T-helper 1 cell treated with Interleukin-12 subunit alpha and Interleukin-12 subunit beta and Interleukin-4 antibody, amounts not matched to agents 30 μg/mL and 1 μg/mL, for 36 hours (primary cell): Measurements from ENCODE around the gene MAP3K7CL.
A peak's percentile ranks its signal among the peaks of the same experiment; 100 is the strongest.

Source experiments
- H3K27ac Mint-ChIP-seq: one replicate; pipeline ENCODE4 v1.8.0; 2021; ENCODE audit warnings: mild to moderate bottlenecking, mixed read lengths
- H3K27me3 Mint-ChIP-seq: one replicate; pipeline ENCODE4 v1.8.0; 2021; ENCODE audit warnings: low read depth, mixed read lengths
- H3K36me3 Mint-ChIP-seq: one replicate; pipeline ENCODE4 v1.8.0; 2021; ENCODE audit warnings: low read depth, mixed read lengths
- H3K4me1 Mint-ChIP-seq: one replicate; pipeline ENCODE4 v1.8.0; 2021; ENCODE audit warnings: low read depth, mixed read lengths
- H3K4me3 Mint-ChIP-seq: one replicate; pipeline ENCODE4 v1.8.0; 2021; ENCODE audit warnings: mild to moderate bottlenecking, moderate library complexity, mixed read lengths
- H3K9me3 Mint-ChIP-seq: one replicate; pipeline ENCODE4 v1.8.0; 2021; ENCODE audit warnings: mixed read lengths

MAP3K7CL gene

DNA sequence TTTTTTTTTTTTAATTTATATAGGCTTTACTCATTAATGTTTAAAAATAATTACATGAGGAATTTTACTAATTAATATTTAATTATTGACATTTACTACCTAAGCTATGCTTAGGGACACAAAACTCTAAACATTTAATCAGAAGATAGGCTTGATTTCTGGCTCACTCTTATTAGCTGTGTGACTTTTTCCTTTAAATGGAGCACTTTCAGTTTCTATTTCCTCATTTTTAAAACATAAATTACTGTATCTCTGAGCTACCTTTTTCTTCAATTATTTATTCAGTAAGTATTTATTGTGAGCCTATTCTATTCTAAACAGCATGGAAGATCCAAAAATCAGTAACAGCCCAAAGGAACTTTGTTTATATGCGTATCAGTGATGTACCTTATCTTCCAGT is 40.5 kb downstream of the MAP3K7CL start:
- no peaks in the 10 kb centered on the region for H3K9me3 Mint-ChIP-seq
- peak overlapping the region; percentile 42 for H3K4me3 Mint-ChIP-seq

DNA sequence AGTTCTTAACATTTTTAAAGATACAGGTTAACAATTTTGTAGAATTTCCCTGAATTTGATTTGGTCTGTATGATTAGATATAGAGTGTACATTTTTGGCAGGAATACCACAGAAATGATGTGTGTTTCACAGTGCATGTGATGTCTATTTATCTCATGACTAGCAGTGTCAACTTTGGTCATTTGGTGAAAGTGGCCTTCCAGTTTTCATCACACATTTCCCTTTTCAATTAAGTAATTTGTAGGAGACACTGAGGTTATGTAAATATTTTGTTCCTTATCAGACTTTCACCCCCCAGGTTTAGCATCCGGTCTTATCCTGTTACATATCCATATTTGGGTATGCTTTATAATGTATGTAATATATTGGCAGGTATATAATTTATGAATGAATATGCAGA is 41.8 kb downstream of the MAP3K7CL start:
- no peaks in the 10 kb centered on the region for H3K9me3 Mint-ChIP-seq
- peaks cover 22% of the 10 kb centered on the region for H3K4me1 Mint-ChIP-seq
- H3K4me3 Mint-ChIP-seq, result no peak overlapping the region
- H3K27ac Mint-ChIP-seq, result no peak overlapping the region
- H3K27me3 Mint-ChIP-seq, result peaks cover 6% of the 10 kb centered on the region
- peaks cover 7% of the 10 kb centered on the region for H3K36me3 Mint-ChIP-seq

More for the DNA sequence above, 40.5 kb downstream of the MAP3K7CL start:
- peaks cover 9% of the 10 kb centered on the region for H3K27me3 Mint-ChIP-seq
- H3K27ac Mint-ChIP-seq, result peak overlapping the region; percentile 69
- peaks cover 23% of the 10 kb centered on the region for H3K4me1 Mint-ChIP-seq
- peaks cover 7% of the 10 kb centered on the region for H3K36me3 Mint-ChIP-seq

DNA sequence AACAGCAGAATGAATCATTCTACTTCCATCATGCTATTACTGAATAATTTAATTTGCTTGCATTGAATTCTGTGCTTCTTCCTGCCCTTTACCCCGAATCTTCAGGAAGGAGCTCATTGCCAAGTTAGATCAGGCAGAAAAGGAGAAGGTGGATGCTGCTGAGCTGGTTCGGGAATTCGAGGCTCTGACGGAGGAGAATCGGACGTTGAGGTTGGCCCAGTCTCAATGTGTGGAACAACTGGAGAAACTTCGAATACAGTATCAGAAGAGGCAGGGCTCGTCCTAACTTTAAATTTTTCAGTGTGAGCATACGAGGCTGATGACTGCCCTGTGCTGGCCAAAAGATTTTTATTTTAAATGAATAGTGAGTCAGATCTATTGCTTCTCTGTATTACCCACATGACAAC is 44.2 kb downstream of the MAP3K7CL start:
- Mint-ChIP-seq H3K9me3 (no peaks in the 10 kb centered on the region), H3K4me3 (no peak overlapping the region), H3K27ac (no peak overlapping the region), H3K36me3 (peaks cover 5% of the 10 kb centered on the region), H3K4me1 (peaks cover 17% of the 10 kb centered on the region), H3K27me3 (peaks cover 4% of the 10 kb centered on the region)

DNA sequence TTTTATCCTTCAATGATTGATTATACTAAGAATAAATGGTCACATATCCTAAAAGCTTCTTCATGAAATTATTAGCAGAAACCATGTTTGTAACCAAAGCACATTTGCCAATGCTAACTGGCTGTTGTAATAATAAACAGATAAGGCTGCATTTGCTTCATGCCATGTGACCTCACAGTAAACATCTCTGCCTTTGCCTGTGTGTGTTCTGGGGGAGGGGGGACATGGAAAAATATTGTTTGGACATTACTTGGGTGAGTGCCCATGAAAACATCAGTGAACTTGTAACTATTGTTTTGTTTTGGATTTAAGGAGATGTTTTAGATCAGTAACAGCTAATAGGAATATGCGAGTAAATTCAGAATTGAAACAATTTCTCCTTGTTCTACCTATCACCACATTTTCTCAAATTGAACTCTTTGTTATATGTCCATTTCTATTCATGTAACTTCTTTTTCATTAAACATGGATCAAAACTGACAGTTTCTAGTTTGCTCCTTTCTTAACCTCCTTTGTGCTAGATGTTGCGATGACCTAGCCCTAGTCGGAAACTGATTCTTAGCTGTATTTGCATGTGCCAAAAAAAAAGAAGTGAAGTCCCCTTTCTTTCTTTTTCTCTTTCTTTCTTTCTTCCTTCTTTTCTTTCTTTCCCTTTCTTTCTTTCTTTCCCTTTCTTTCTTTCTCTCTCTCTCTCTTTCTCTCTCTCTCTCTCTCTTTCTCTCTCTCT is 45.1 kb downstream of the MAP3K7CL start:
- peaks cover 4% of the 10 kb centered on the region for H3K27me3 Mint-ChIP-seq
- H3K27ac Mint-ChIP-seq, result no peak overlapping the region
- H3K4me3 Mint-ChIP-seq, result no peak overlapping the region
- H3K36me3 Mint-ChIP-seq, result peaks cover 5% of the 10 kb centered on the region
- peaks cover 12% of the 10 kb centered on the region for H3K4me1 Mint-ChIP-seq
- no peaks in the 10 kb centered on the region for H3K9me3 Mint-ChIP-seq

DNA sequence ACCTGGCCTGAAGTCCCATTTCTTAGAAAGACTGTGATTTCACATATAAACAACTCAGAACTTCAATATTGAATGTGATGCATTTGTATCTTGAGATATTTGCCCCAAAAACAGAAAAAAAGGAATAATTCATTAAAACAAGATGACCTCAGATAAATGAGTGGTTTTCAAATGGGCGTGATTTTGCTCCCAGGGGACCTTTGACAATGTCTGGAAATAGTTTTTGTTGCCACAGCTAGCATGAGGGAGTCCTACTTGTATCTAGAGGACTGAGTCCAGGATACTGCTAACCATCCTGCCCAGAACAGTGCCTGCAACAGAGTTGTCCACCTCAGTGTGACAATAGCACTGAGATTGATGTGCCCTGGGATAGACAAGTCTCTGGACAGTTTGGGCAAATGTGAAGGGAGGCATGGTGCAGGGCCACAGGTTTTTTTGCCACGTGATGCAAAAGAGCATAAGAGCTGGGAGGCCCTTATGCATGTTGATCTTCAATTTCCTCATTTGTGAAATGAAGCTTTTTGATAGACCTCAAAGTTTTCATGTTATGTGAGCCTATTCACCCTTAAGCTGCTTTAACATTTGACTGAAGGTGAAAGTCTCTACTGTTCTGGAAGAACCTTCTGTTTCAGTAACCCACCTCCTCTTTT is 46.2 kb downstream of the MAP3K7CL start:
- no peak overlapping the region for H3K27ac Mint-ChIP-seq
- peaks cover 4% of the 10 kb centered on the region for H3K27me3 Mint-ChIP-seq
- H3K4me3 Mint-ChIP-seq, result no peak overlapping the region
- H3K9me3 Mint-ChIP-seq, result no peaks in the 10 kb centered on the region
- H3K36me3 Mint-ChIP-seq, result peaks cover 4% of the 10 kb centered on the region
- H3K4me1 Mint-ChIP-seq, result peaks cover 8% of the 10 kb centered on the region

DNA sequence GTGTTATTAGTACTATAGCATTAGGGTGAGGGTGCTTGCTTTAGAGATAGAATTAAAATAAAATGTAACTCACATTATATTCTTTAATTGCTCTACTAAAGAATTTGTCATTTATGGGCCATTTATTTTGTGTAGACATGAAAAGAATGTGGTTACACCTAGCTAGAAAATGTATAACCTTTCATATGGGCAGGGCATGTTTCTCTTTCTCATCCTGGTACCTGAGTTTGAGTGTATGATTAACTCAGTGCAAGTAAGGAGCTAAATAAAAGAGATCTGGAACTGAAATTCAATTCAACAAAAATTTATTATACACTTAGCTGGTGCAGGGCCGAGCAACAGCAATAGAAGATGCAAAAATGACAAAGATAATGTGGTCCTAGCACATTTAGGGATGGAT is 47.4 kb downstream of the MAP3K7CL start:
- H3K36me3 Mint-ChIP-seq, result peaks cover 4% of the 10 kb centered on the region
- H3K27me3 Mint-ChIP-seq, result peaks cover 4% of the 10 kb centered on the region

DNA sequence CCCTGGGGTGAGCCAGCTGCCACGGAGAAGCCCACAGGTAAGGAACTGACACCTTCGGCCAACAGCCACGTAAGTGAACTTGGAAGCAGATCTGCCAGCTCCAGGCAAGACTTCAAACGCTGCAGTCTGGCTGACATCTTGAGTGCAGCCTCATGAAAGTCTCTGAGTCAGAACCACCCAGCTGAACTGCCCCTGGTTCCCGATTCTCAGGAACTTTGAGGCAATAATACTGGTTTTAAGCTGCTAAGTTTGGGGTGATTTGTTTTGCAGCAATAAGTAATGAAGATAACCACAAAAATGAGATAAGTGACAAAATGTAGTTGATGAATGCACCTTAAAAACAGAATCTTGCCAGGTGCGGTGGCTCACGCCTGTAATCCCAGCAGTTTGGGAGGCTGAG is 48.5 kb downstream of the MAP3K7CL start:
- H3K27ac Mint-ChIP-seq, result no peak overlapping the region
- H3K27me3 Mint-ChIP-seq, result peaks cover 4% of the 10 kb centered on the region
- no peak overlapping the region for H3K4me3 Mint-ChIP-seq
- peaks cover 23% of the 10 kb centered on the region for H3K4me1 Mint-ChIP-seq
- peaks cover 6% of the 10 kb centered on the region for H3K36me3 Mint-ChIP-seq
- no peaks in the 10 kb centered on the region for H3K9me3 Mint-ChIP-seq

More for the DNA sequence above, 47.4 kb downstream of the MAP3K7CL start:
- H3K9me3 Mint-ChIP-seq, result no peaks in the 10 kb centered on the region
- H3K27ac Mint-ChIP-seq, result no peak overlapping the region
- no peak overlapping the region for H3K4me3 Mint-ChIP-seq
- peaks cover 18% of the 10 kb centered on the region for H3K4me1 Mint-ChIP-seq

DNA sequence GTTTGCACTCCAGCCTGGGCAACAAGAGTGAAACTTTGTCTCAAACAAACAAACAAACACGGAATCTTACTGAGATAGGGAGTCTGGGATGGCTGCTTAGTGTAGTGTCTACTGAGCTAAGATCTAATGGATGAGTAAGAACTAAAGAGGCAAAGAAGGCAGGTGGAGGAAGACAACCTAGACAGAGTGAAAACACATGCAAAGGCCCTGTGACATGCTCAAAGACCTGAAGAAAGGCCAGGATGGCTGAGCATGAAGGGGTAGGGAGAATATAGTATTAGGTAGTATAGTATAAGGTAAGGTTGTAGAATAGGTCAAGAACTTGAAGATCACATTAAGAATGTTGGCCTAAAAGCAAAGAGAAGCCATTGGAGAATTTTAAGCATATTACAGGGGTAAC is 49.1 kb downstream of the MAP3K7CL start:
- peaks cover 6% of the 10 kb centered on the region for H3K36me3 Mint-ChIP-seq
- H3K4me3 Mint-ChIP-seq, result no peak overlapping the region
- H3K27ac Mint-ChIP-seq, result no peak overlapping the region
- no peaks in the 10 kb centered on the region for H3K9me3 Mint-ChIP-seq
- peaks cover 23% of the 10 kb centered on the region for H3K4me1 Mint-ChIP-seq
- H3K27me3 Mint-ChIP-seq, result peaks cover 4% of the 10 kb centered on the region

DNA sequence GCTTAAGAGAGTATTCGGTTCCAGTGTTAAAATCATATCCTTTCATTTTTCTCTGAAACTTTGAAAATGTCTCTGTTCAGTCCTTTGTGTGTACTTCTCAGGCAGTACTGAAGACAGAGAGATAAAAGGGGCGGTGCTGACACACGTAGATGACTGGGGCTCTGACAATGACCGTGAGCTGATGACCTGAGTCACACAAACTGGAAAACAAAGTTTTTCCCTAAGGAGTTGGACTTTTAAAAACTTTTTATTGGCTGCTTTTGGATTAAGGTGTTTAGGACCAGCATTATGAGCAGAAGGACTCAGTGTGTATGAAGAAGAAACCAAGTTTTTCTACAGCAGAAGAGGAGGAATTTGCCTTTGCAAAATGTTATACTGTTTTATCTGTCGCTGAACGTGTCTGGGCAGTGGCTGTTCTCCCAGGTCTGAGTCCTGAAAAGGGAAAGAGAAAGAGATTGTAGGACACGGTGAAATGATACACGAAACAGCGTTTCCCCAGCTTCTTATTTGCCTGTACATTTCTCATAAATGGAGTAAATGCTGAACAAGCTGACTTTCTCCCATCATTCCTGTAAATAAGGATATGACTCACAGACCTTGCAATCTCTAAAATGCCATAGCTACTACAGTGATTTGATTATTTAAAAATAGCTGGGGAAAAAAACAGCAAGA is 51.5 kb downstream of the MAP3K7CL start:
- no peaks in the 10 kb centered on the region for H3K9me3 Mint-ChIP-seq
- H3K4me3 Mint-ChIP-seq, result peak overlapping the region; percentile 52
- peaks cover 2% of the 10 kb centered on the region for H3K36me3 Mint-ChIP-seq
- H3K27ac Mint-ChIP-seq, result peak overlapping the region; percentile 81
- peaks cover 23% of the 10 kb centered on the region for H3K4me1 Mint-ChIP-seq
- no peaks in the 10 kb centered on the region for H3K27me3 Mint-ChIP-seq

DNA sequence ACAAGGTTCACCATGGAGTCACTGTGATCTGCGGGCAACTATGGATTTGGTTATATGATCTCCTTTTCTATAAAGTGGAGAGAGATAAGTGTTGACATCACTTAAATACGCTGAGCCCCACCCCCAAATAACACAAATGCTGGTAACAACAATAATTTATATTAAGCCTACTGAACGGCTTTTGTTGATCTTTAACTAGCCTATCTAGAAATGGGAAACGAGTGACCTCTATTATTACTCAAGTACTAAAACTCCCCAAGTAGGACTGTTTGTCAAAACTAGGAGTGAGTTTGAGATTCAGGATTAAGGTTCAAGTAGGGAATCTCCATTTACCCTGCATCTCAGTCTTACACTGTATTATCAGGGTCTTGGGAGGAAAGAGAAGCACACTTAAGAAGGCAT is 52.2 kb downstream of the MAP3K7CL start:
- Mint-ChIP-seq H3K9me3 (no peaks in the 10 kb centered on the region), H3K27ac (peak overlapping the region; percentile 42), H3K27me3 (no peaks in the 10 kb centered on the region), H3K4me1 (peaks cover 23% of the 10 kb centered on the region), H3K36me3 (peaks cover 2% of the 10 kb centered on the region), H3K4me3 (no peak overlapping the region)

DNA sequence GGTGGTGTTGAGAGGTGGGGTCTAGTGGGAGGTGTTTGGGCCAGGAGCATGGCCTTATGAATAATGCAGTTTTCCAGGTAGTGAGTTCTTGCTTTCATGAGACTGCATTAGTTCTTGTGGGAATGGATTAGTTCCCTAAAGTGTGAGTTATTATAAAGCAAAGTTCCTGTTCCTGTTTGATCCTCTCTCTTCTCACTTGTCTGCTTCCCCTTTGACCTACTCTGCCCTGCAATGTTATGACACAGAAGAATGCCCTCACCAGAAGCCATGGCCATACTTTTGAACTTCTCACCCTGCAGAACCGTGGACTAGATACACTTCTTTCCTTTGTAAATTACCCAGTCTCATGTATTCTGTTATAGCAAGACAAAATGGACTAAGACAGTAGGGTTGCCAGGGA is 53.6 kb downstream of the MAP3K7CL start:
- Mint-ChIP-seq H3K36me3 (peaks cover 2% of the 10 kb centered on the region), H3K27ac (no peak overlapping the region), H3K4me3 (no peak overlapping the region), H3K27me3 (no peaks in the 10 kb centered on the region), H3K4me1 (peaks cover 20% of the 10 kb centered on the region), H3K9me3 (no peaks in the 10 kb centered on the region)

DNA sequence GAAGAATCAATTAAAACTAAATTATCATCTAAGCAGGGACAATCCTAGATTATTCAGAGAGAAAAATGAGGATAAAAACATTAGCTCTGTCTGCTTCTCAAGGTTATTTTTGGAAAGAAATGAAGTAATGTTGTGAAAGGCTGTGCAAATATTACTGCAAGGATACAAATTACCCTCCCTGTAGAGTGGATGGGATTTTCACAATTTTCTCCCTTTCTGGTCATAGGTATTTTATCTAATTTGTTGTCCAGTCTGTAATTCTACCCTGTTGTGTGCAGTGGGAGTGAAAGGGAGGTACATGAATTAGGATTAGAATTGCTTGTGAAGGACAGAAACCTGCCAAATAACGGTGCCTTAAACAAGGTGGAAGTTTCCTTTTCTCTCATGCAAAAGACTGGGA is 54.7 kb downstream of the MAP3K7CL start:
- H3K4me1 Mint-ChIP-seq, result peaks cover 21% of the 10 kb centered on the region

DNA sequence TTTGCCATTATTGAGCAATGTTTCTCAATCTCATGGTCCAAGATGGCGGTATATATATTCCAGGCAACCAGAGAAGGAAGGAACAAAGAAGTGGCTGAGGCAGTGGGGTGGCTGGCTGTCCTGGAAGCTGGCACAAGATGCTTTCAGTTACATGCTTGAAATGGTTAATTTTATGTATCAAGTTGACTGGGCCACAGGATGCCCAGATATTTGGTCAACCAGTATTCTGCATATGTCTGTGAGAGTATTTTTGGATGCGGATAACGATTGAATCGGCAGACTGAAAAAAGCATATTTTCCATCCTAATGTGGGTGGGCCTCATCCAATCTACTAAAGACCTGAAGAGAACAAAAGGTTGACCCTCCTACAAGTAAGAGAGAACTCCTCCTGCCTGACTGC is 55.2 kb downstream of the MAP3K7CL start:
- Mint-ChIP-seq H3K4me3 (no peak overlapping the region), H3K9me3 (no peaks in the 10 kb centered on the region), H3K27ac (no peak overlapping the region)

More for the DNA sequence above, 54.7 kb downstream of the MAP3K7CL start:
- Mint-ChIP-seq H3K4me3 (no peak overlapping the region), H3K9me3 (no peaks in the 10 kb centered on the region), H3K27me3 (no peaks in the 10 kb centered on the region), H3K36me3 (peaks cover 2% of the 10 kb centered on the region), H3K27ac (no peak overlapping the region)

DNA sequence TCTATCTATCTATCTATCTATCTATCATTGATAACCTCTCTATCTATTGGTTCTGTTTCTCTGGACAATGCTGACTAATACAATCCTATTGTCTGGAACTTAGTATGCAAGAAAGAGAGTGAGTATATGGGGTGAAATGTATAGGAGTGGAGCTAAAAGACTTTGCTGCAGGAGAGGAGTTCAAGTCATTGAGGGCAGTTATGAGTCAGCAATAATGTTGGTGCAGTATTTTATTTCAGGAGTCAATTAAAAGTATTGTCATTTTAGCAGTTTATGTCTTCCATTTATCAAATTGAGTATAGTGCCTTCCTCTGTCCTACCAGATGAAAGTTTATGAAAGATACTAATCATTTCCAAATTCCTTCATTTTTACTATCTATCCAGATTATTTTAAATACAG is 55.8 kb downstream of the MAP3K7CL start:
- Mint-ChIP-seq H3K4me1 (peaks cover 23% of the 10 kb centered on the region), H3K27ac (no peak overlapping the region), H3K36me3 (peaks cover 2% of the 10 kb centered on the region), H3K4me3 (no peak overlapping the region), H3K9me3 (no peaks in the 10 kb centered on the region), H3K27me3 (no peaks in the 10 kb centered on the region)

More for the DNA sequence above, 55.2 kb downstream of the MAP3K7CL start:
- Mint-ChIP-seq H3K4me1 (peaks cover 20% of the 10 kb centered on the region), H3K27me3 (no peaks in the 10 kb centered on the region), H3K36me3 (peaks cover 2% of the 10 kb centered on the region)

DNA sequence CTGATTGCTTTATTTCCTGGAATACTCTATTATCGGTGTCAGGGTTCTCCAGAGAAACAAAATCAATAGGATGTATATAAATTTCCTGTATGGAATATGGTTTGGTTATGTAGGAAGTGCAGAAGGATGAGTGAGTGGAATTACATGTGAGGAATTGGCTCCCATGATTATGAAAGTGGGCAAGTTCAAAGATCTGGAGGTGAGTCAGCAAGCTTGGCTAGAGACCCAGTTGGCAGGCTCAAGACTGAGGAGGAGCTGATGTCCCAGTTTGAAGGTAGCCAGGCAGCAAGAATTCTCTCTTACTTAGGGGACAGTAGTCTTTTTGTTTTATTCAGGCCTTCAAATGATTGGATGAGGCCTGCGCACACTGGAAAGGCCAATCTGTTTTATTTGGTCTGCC is 57.5 kb downstream of the MAP3K7CL start:
- Mint-ChIP-seq H3K27ac (no peak overlapping the region), H3K4me3 (no peak overlapping the region), H3K4me1 (peaks cover 12% of the 10 kb centered on the region), H3K9me3 (no peaks in the 10 kb centered on the region), H3K27me3 (no peaks in the 10 kb centered on the region), H3K36me3 (peaks cover 4% of the 10 kb centered on the region)
